ENCODE measurements around the gene XXYLT1.

GRCh38 chr3:195204360-195205163 lies 66.4 kb downstream of the XXYLT1 start:
- TF ChIP-seq BACH2 (CRISPR knock-in tag; IDR thresholded peaks at IDR 0.05; ENCODE audit: borderline replicate concordance) = no peak
- TF ChIP-seq TSHZ2 (CRISPR knock-in tag; IDR thresholded peaks at IDR 0.05) = no peak
- TF ChIP-seq ARNTL (CRISPR knock-in tag; IDR thresholded peaks at IDR 0.05; ENCODE audit: borderline replicate concordance, low read depth) = no peak
- TF ChIP-seq POU6F1 (CRISPR knock-in tag; IDR thresholded peaks at IDR 0.05; ENCODE audit: borderline replicate concordance, low read depth) = no peak
- TF ChIP-seq, protein P1, sequence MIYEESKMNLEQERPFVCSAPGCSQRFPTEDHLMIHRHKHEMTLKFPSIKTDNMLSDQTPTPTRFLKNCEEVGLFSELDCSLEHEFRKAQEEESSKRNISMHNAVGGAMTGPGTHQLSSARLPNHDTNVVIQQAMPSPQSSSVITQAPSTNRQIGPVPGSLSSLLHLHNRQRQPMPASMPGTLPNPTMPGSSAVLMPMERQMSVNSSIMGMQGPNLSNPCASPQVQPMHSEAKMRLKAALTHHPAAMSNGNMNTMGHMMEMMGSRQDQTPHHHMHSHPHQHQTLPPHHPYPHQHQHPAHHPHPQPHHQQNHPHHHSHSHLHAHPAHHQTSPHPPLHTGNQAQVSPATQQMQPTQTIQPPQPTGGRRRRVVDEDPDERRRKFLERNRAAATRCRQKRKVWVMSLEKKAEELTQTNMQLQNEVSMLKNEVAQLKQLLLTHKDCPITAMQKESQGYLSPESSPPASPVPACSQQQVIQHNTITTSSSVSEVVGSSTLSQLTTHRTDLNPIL (CRISPR knock-in tag; IDR thresholded peaks at IDR 0.05; ENCODE audit: low read depth) = no peak
- TF ChIP-seq OSR1 (CRISPR knock-in tag; IDR thresholded peaks at IDR 0.05) = no peak
- no peak for TF ChIP-seq PATZ1 (CRISPR knock-in tag; IDR thresholded peaks at IDR 0.05; ENCODE audit: borderline replicate concordance)
- no peak for TF ChIP-seq ZFP3 (CRISPR knock-in tag; IDR thresholded peaks at IDR 0.05)
- peak; percentile 71 for TF ChIP-seq ZFP30 (CRISPR knock-in tag; IDR thresholded peaks at IDR 0.05)
- no peak for TF ChIP-seq ZNF70 (CRISPR knock-in tag; IDR thresholded peaks at IDR 0.05)
- TF ChIP-seq, protein P2, sequence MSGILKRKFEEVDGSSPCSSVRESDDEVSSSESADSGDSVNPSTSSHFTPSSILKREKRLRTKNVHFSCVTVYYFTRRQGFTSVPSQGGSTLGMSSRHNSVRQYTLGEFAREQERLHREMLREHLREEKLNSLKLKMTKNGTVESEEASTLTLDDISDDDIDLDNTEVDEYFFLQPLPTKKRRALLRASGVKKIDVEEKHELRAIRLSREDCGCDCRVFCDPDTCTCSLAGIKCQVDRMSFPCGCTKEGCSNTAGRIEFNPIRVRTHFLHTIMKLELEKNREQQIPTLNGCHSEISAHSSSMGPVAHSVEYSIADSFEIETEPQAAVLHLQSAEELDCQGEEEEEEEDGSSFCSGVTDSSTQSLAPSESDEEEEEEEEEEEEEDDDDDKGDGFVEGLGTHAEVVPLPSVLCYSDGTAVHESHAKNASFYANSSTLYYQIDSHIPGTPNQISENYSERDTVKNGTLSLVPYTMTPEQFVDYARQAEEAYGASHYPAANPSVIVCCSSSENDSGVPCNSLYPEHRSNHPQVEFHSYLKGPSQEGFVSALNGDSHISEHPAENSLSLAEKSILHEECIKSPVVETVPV (CRISPR knock-in tag; IDR thresholded peaks at IDR 0.05) = no peak
- TF ChIP-seq RARB (CRISPR knock-in tag; IDR thresholded peaks at IDR 0.05) = no peak
- no peak for TF ChIP-seq ISL1 (CRISPR knock-in tag; IDR thresholded peaks at IDR 0.05)
- no peak for TF ChIP-seq TOX (CRISPR knock-in tag; IDR thresholded peaks at IDR 0.05; ENCODE audit: borderline replicate concordance)
